GM12891 (cell line): ENCODE data around the gene NEDD4L.

Source experiments
- PAX5 ChIP-seq: IDR thresholded peaks from 2 replicates; pipeline ENCODE4 v1.6.1; 2011; ENCODE audit warnings: low read length, moderate library complexity, mild to moderate bottlenecking; ENCODE audit not compliant: insufficient read depth, severe bottlenecking
- POLR2A ChIP-seq: IDR thresholded peaks from 2 replicates; pipeline ENCODE4 v1.6.1; 2011; ENCODE audit warnings: low read depth, low read length, control low read depth
- POLR2AphosphoS5 ChIP-seq: IDR thresholded peaks from 2 replicates; pipeline ENCODE4 v1.6.1; 2011; ENCODE audit warnings: low read depth, low read length, control low read depth
- SPI1 ChIP-seq: IDR thresholded peaks from 2 replicates; pipeline ENCODE4 v1.6.1; 2011; ENCODE audit warnings: low read depth, low read length, control low read depth
- TAF1 ChIP-seq: IDR thresholded peaks from 2 replicates; pipeline ENCODE4 v1.6.1; 2011; ENCODE audit warnings: low read depth, low read length, control low read depth

DNA sequence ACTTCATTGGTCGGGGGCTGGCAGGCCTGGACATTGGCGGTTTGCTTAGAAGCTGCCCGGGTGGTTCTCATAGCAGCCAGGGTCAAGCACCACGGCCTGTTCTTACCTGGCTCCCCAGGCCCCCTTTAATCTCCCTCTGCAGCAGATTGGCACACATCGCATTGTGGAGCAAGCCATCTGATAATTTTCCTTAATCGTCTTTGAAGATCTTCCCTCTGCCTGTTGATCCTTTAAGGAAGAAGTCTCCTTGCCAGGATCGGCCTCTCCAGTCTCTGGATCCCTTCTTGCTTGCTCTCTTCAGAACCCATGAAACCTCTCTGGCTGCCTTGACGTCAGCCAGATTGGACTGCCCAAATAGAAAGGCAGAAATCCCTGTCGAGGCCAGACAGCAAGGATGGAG is 75.8 kb downstream of the NEDD4L start:
- TF ChIP-seq POLR2A (no peak), TAF1 (no peak), POLR2AphosphoS5 (no peak), SPI1 (no peak), PAX5 (no peak)
